D721Med (cell line): ENCODE data around the gene FAM78B.

ENCODE experiments used
- DNase-seq: peaks from one replicate; pipeline ENCODE4 v3.0.0; 2011; ENCODE audit warnings: low spot score; ENCODE audit not compliant: insufficient read length
- FAIRE-seq: peaks from 2 replicates; lab custom pipeline; 2011; peaks lifted over from hg19 to GRCh38; lab: Jason Lieb, UNC
- TF ChIP-seq, protein P1 (sequence below): IDR thresholded peaks from 2 replicates; pipeline ENCODE4 v1.5.1; 2012; ENCODE audit warnings: mild to moderate bottlenecking, control low read depth; ENCODE audit not compliant: insufficient read depth; ENCODE audit errors: missing control alignments

Gene FAM78B

GRCh38 chr1:166175032-166175431, 8.2 kb upstream of the FAM78B start:
- no peak for FAIRE-seq
- TF ChIP-seq, protein P1, sequence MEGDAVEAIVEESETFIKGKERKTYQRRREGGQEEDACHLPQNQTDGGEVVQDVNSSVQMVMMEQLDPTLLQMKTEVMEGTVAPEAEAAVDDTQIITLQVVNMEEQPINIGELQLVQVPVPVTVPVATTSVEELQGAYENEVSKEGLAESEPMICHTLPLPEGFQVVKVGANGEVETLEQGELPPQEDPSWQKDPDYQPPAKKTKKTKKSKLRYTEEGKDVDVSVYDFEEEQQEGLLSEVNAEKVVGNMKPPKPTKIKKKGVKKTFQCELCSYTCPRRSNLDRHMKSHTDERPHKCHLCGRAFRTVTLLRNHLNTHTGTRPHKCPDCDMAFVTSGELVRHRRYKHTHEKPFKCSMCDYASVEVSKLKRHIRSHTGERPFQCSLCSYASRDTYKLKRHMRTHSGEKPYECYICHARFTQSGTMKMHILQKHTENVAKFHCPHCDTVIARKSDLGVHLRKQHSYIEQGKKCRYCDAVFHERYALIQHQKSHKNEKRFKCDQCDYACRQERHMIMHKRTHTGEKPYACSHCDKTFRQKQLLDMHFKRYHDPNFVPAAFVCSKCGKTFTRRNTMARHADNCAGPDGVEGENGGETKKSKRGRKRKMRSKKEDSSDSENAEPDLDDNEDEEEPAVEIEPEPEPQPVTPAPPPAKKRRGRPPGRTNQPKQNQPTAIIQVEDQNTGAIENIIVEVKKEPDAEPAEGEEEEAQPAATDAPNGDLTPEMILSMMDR: no peak

GRCh38 chr1:166174108-166174507, 7.3 kb upstream of the FAM78B start:
- no peak for FAIRE-seq
- no peak for DNase-seq
- TF ChIP-seq, protein P1: no peak

More at GRCh38 chr1:166175032-166175431, 8.2 kb upstream of the FAM78B start:
- no peak for DNase-seq

GRCh38 chr1:166172106-166172505, 5.3 kb upstream of the FAM78B start:
- FAIRE-seq (no peak), DNase-seq (no peak)
- TF ChIP-seq, protein P1: no peak

- DNase-seq: no peak
- peak; percentile 64 for FAIRE-seq
- TF ChIP-seq, protein P1: no peak
Measured at GRCh38 chr1:166170726-166171125, 3.9 kb upstream of the FAM78B start.

- no peak for FAIRE-seq
- DNase-seq: no peak
- TF ChIP-seq, protein P1: no peak
Measured at GRCh38 chr1:166170075-166170474, 3.3 kb upstream of the FAM78B start.

- TF ChIP-seq, protein P1: no peak
- no peak for DNase-seq
- no peak for FAIRE-seq
Measured at GRCh38 chr1:166169182-166169581, 2.4 kb upstream of the FAM78B start.

DNA sequence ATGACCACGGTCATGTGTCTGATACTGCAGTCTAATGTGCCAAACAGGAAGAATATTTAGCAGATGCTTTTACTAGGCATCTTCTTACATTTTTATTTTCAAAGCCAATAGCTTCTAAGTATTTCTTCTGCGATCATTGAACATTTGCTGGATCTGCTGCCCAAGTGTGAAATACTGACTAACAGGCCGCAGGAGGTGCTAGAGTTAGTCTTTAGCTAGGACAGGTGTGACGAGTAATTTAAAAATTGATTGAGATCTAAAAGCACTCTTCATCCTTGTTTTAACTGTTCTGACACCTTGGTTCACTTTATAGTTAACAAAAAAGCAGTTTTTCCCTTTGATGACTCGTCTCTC, 748 bp upstream of the FAM78B start:
- TF ChIP-seq, protein P1: peak; percentile 34
- peak; percentile 55 for FAIRE-seq

More for the DNA sequence above, 748 bp upstream of the FAM78B start:
- no peak for DNase-seq
